Ishikawa (cell line): ENCODE results near the gene COL18A1.

ENCODE experiments used
- CREB1 ChIP-seq: IDR thresholded peaks from 2 replicates; pipeline ENCODE4 v1.6.1; 2012; ENCODE audit warnings: low read depth
- EGR1 ChIP-seq: IDR thresholded peaks from 2 replicates; pipeline ENCODE4 v1.6.1; 2012
- FOXM1 ChIP-seq: IDR thresholded peaks from 2 replicates; pipeline ENCODE4 v1.6.1; 2012; ENCODE audit warnings: low read depth, borderline replicate concordance
- RAD21 ChIP-seq: IDR thresholded peaks from 2 replicates; pipeline ENCODE4 v1.6.1; 2012; ENCODE audit warnings: low read depth
- TAF1 ChIP-seq: IDR thresholded peaks from 2 replicates; pipeline ENCODE4 v1.6.1; 2012; ENCODE audit warnings: low read depth, mild to moderate bottlenecking
- TEAD4 ChIP-seq: IDR thresholded peaks from 2 replicates; pipeline ENCODE4 v1.6.1; 2012
- ZBTB7A ChIP-seq: IDR thresholded peaks from 2 replicates; pipeline ENCODE4 v1.6.1; 2012; ENCODE audit warnings: low read depth
- TF ChIP-seq, protein P1 (sequence below): IDR thresholded peaks from 2 replicates; pipeline ENCODE4 v1.6.1; 2012; ENCODE audit warnings: low read depth, mild to moderate bottlenecking

- TF ChIP-seq ZBTB7A = no peak
- TF ChIP-seq RAD21 = no peak
- TF ChIP-seq, protein P1, sequence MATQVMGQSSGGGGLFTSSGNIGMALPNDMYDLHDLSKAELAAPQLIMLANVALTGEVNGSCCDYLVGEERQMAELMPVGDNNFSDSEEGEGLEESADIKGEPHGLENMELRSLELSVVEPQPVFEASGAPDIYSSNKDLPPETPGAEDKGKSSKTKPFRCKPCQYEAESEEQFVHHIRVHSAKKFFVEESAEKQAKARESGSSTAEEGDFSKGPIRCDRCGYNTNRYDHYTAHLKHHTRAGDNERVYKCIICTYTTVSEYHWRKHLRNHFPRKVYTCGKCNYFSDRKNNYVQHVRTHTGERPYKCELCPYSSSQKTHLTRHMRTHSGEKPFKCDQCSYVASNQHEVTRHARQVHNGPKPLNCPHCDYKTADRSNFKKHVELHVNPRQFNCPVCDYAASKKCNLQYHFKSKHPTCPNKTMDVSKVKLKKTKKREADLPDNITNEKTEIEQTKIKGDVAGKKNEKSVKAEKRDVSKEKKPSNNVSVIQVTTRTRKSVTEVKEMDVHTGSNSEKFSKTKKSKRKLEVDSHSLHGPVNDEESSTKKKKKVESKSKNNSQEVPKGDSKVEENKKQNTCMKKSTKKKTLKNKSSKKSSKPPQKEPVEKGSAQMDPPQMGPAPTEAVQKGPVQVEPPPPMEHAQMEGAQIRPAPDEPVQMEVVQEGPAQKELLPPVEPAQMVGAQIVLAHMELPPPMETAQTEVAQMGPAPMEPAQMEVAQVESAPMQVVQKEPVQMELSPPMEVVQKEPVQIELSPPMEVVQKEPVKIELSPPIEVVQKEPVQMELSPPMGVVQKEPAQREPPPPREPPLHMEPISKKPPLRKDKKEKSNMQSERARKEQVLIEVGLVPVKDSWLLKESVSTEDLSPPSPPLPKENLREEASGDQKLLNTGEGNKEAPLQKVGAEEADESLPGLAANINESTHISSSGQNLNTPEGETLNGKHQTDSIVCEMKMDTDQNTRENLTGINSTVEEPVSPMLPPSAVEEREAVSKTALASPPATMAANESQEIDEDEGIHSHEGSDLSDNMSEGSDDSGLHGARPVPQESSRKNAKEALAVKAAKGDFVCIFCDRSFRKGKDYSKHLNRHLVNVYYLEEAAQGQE = no peak
- no peak for TF ChIP-seq CREB1
- no peak for TF ChIP-seq TAF1
- TF ChIP-seq FOXM1 = no peak
- TF ChIP-seq TEAD4 = no peak
- TF ChIP-seq EGR1 = no peak
Observed at GRCh38 chr21:45515241-45516061, 110.5 kb downstream of the COL18A1 start.
